ENCODE results near the gene RNASE1.
"Not testable (repeated sequence)": the region's sequence is repeated elsewhere in the genome, so short reads cannot be mapped to it uniquely, and the experiment has no call there.

Gene RNASE1

GRCh38 chr14:20769421-20769820, 33.2 kb downstream of the RNASE1 start:
- no peak for DNase-seq

GRCh38 chr14:20768593-20768892, 34.1 kb downstream of the RNASE1 start:
- no peak for DNase-seq

- DNase-seq, result no peak
Observed at GRCh38 chr14:20760950-20761349, 41.7 kb downstream of the RNASE1 start.

- not testable (repeated sequence) for DNase-seq
Observed at GRCh38 chr14:20759465-20759864, 43.2 kb downstream of the RNASE1 start.

- no peak for DNase-seq
Observed at GRCh38 chr14:20757965-20758364, 44.7 kb downstream of the RNASE1 start.

GRCh38 chr14:20755037-20755436, 47.6 kb downstream of the RNASE1 start:
- no peak for DNase-seq

- DNase-seq, result no peak
Observed at GRCh38 chr14:20754308-20754707, 48.3 kb downstream of the RNASE1 start.

- no peak for DNase-seq
Observed at GRCh38 chr14:20751963-20752562, 50.6 kb downstream of the RNASE1 start.

Data from NCI-H526 treated with DMSO at 0.1 percent for 48 hours (cell line).